ENCODE measurements around the gene CNST. TPM values are rescaled to one million over a fixed set of nuclear protein-coding genes. Genes with fewer than 3 reads are reported as not detected.
"Not testable (repeated sequence)": the region's sequence is repeated elsewhere in the genome, so short reads cannot be mapped to it uniquely, and the experiment has no call there.

Gene CNST
- total RNA-seq, 2 experiments from 2014 or later, result 32.8 to 36.7 TPM

GRCh38 chr1:246703581-246703980 is 137.3 kb downstream of the CNST start:
- ChIA-PET CTCF (no interaction called here), POLR2A (no interaction called here)
- no peaks in the 10 kb centered on the region for H3K27me3 Mint-ChIP-seq
- H3K9me3 Mint-ChIP-seq, result no peaks in the 10 kb centered on the region
- no peak overlapping the region for H3K27ac Mint-ChIP-seq
- no peak overlapping the region for H3K4me3 Mint-ChIP-seq
- DNase-seq, result no peak
- H3K36me3 Mint-ChIP-seq (ENCODE audit: low read depth), result no peaks in the 10 kb centered on the region
- peaks cover 13% of the 10 kb centered on the region for H3K4me1 Mint-ChIP-seq

- POLR2A ChIA-PET, result no interaction called here
- no peak for DNase-seq
- Mint-ChIP-seq H3K27me3 (no peaks in the 10 kb centered on the region), H3K36me3 (ENCODE audit: low read depth) (no peaks in the 10 kb centered on the region), H3K9me3 (peaks cover 6% of the 10 kb centered on the region), H3K4me1 (peaks cover 15% of the 10 kb centered on the region), H3K27ac (no peak overlapping the region), H3K4me3 (no peak overlapping the region)
- CTCF ChIA-PET, result no interaction called here
These were observed 139.1 kb downstream of the CNST start for GRCh38 chr1:246705368-246705767.

- no peak for DNase-seq
- Mint-ChIP-seq H3K27me3 (no peaks in the 10 kb centered on the region), H3K4me3 (no peak overlapping the region), H3K27ac (no peak overlapping the region), H3K36me3 (ENCODE audit: low read depth) (no peaks in the 10 kb centered on the region), H3K9me3 (peaks cover 12% of the 10 kb centered on the region), H3K4me1 (peaks cover 15% of the 10 kb centered on the region)
- CTCF ChIA-PET, result no interaction called here
- POLR2A ChIA-PET, result no interaction called here
These were observed 141.9 kb downstream of the CNST start for GRCh38 chr1:246708166-246708565.

GRCh38 chr1:246709196-246709595 is 142.9 kb downstream of the CNST start:
- H3K4me1 Mint-ChIP-seq, result peaks cover 15% of the 10 kb centered on the region
- POLR2A ChIA-PET, result no interaction called here

GRCh38 chr1:246709835-246710234 is 143.6 kb downstream of the CNST start:
- Mint-ChIP-seq H3K27me3 (no peaks in the 10 kb centered on the region), H3K36me3 (ENCODE audit: low read depth) (no peaks in the 10 kb centered on the region), H3K4me3 (no peak overlapping the region), H3K9me3 (peaks cover 12% of the 10 kb centered on the region), H3K27ac (no peak overlapping the region), H3K4me1 (peaks cover 15% of the 10 kb centered on the region)
- DNase-seq, result no peak
- CTCF ChIA-PET, result interaction anchor here (0.6 to 1.4 kb wide), 2 partner anchors 21 to 1801 kb away, joined by 3 to 4 read pairs; no protein-coding TSS in a partner anchor
- POLR2A ChIA-PET, result no interaction called here

More at GRCh38 chr1:246709196-246709595, 142.9 kb downstream of the CNST start:
- Mint-ChIP-seq H3K27me3 (no peaks in the 10 kb centered on the region), H3K36me3 (ENCODE audit: low read depth) (no peaks in the 10 kb centered on the region), H3K27ac (no peak overlapping the region), H3K9me3 (peaks cover 12% of the 10 kb centered on the region), H3K4me3 (no peak overlapping the region)
- CTCF ChIA-PET, result interaction anchor here (1.4 kb wide), 1 partner anchor 20 kb away, joined by 4 read pairs; no protein-coding TSS in a partner anchor
- DNase-seq, result no peak

DNA sequence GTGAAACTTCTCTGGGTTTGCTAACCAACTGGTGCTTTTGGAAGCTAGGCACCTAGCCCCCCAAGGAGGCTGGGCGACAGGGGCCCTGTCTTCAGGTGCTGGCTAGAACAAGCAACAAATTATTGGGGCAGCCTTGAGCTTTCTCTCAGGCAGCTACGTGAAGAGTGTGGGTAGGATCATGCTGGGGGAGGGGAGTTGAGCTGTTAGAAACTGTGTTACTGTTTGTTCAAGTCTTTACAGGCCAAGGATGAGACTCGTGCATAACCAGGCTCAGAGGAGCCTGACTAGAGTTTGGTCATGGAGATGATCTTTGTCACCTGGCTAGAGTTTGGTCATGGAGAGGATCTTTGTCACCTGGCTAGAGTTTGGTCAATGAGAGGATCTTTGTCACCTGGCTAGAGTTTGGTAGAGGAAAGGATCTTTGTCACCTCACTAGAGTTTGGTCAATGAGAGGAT is 145.3 kb downstream of the CNST start:
- Mint-ChIP-seq H3K27ac (no peak overlapping the region), H3K9me3 (peaks cover 12% of the 10 kb centered on the region), H3K36me3 (ENCODE audit: low read depth) (no peaks in the 10 kb centered on the region), H3K4me1 (peaks cover 15% of the 10 kb centered on the region), H3K27me3 (peaks cover 9% of the 10 kb centered on the region), H3K4me3 (no peak overlapping the region)
- DNase-seq, result no peak
- ChIA-PET POLR2A (no interaction called here), CTCF (interaction anchor here (0.6 to 1.8 kb wide), 4 partner anchors 10 to 187 kb away, joined by 3 to 7 read pairs (median 4); partner anchors contain the start of gene SCCPDH)

GRCh38 chr1:246712428-246712827 is 146.2 kb downstream of the CNST start:
- Mint-ChIP-seq H3K27me3 (peaks cover 14% of the 10 kb centered on the region), H3K9me3 (peaks cover 12% of the 10 kb centered on the region), H3K4me1 (peaks cover 15% of the 10 kb centered on the region)
- DNase-seq; H3K4me3 Mint-ChIP-seq; H3K36me3 Mint-ChIP-seq (ENCODE audit: low read depth); POLR2A ChIA-PET; H3K27ac Mint-ChIP-seq: not testable (repeated sequence)
- CTCF ChIA-PET, result interaction anchor here (0.6 to 1.7 kb wide), 4 partner anchors 9 to 186 kb away, joined by 3 to 5 read pairs (median 3); no protein-coding TSS in a partner anchor

Other genes starting within 250 kb of the CNST start
- gene SMYD3, start 59.2 kb upstream of the CNST start, total RNA-seq, result 10 to 100 TPM; 17.1 TPM
- 10 to 100 TPM in 1 of 2 experiments, 1 to 10 TPM in 1; 9.4 to 10.1 TPM for gene TFB2M, start 195 bp upstream of the CNST start, total RNA-seq
- 10 to 100 TPM in 1 of 2 experiments, 1 to 10 TPM in 1; 9.4 to 10.9 TPM for gene SCCPDH, start 158.0 kb downstream of the CNST start, total RNA-seq

Measured in activated CD4-positive, alpha-beta T cell treated with anti-CD3 and anti-CD28 coated beads, Interleukin-2, amount 10 ng/mL, durations not matched to agents 7 days and 5 days (primary cell).